DMS79 treated with DMSO at 0.1 percent for 48 hours (cell line): ENCODE results near the gene TEAD1.

Experiments used
- DNase-seq: peaks from one replicate; lab custom pipeline; 2025; lab: John Stamatoyannopoulos, UW

TEAD1 gene

GRCh38 chr11:12666915-12667314 lies 7.3 kb upstream of the TEAD1 start:
- no peak for DNase-seq

GRCh38 chr11:12667646-12668045 lies 6.6 kb upstream of the TEAD1 start:
- no peak for DNase-seq

GRCh38 chr11:12668166-12668565 lies 6.1 kb upstream of the TEAD1 start:
- DNase-seq = peak; percentile 21

- DNase-seq = no peak
Observed at GRCh38 chr11:12669930-12670329, 4.3 kb upstream of the TEAD1 start.

- no peak for DNase-seq
Observed at GRCh38 chr11:12671370-12671769, 2.9 kb upstream of the TEAD1 start.

- no peak for DNase-seq
Observed at GRCh38 chr11:12673601-12673923, 659 bp upstream of the TEAD1 start.

- no peak for DNase-seq
Observed at GRCh38 chr11:12674571-12674935, 332 bp downstream of the TEAD1 start.

- DNase-seq = peak; percentile 82
Observed at GRCh38 chr11:12674936-12675696, 895 bp downstream of the TEAD1 start.

- peak; percentile 74 for DNase-seq
Observed at GRCh38 chr11:12675951-12676711, 1.9 kb downstream of the TEAD1 start.

GRCh38 chr11:12677131-12677530 lies 2.9 kb downstream of the TEAD1 start:
- DNase-seq = peak; percentile 68

- peak; percentile 62 for DNase-seq
Observed at GRCh38 chr11:12678092-12678491, 3.9 kb downstream of the TEAD1 start.

GRCh38 chr11:12678991-12679390 lies 4.8 kb downstream of the TEAD1 start:
- no peak for DNase-seq

- peak; percentile 63 for DNase-seq
Observed at GRCh38 chr11:12679471-12679870, 5.2 kb downstream of the TEAD1 start.

- peak; percentile 93 for DNase-seq
Observed at GRCh38 chr11:12680246-12680939, 6.2 kb downstream of the TEAD1 start.

GRCh38 chr11:12680940-12681258 lies 6.7 kb downstream of the TEAD1 start:
- DNase-seq = no peak

GRCh38 chr11:12681466-12681865 lies 7.2 kb downstream of the TEAD1 start:
- no peak for DNase-seq

GRCh38 chr11:12682288-12682687 lies 8.1 kb downstream of the TEAD1 start:
- DNase-seq = no peak

GRCh38 chr11:12682737-12683500 lies 8.7 kb downstream of the TEAD1 start:
- DNase-seq = peak; percentile 18

GRCh38 chr11:12683874-12684273 lies 9.7 kb downstream of the TEAD1 start:
- DNase-seq = no peak

- DNase-seq = no peak
Observed at GRCh38 chr11:12684315-12684714, 10.1 kb downstream of the TEAD1 start.

- no peak for DNase-seq
Observed at GRCh38 chr11:12684816-12685215, 10.6 kb downstream of the TEAD1 start.

- DNase-seq = no peak
Observed at GRCh38 chr11:12685229-12685628, 11.0 kb downstream of the TEAD1 start.
